ENCODE results near the gene AFAP1. TPM values are rescaled to one million over a fixed set of nuclear protein-coding genes. Genes with fewer than 3 reads are reported as not detected.

Gene AFAP1
- total and polyA plus RNA-seq, 2 donors (not counting 1 experiment from before 2014, with no cell fraction given): 0.03 to 0.44 TPM

DNA sequence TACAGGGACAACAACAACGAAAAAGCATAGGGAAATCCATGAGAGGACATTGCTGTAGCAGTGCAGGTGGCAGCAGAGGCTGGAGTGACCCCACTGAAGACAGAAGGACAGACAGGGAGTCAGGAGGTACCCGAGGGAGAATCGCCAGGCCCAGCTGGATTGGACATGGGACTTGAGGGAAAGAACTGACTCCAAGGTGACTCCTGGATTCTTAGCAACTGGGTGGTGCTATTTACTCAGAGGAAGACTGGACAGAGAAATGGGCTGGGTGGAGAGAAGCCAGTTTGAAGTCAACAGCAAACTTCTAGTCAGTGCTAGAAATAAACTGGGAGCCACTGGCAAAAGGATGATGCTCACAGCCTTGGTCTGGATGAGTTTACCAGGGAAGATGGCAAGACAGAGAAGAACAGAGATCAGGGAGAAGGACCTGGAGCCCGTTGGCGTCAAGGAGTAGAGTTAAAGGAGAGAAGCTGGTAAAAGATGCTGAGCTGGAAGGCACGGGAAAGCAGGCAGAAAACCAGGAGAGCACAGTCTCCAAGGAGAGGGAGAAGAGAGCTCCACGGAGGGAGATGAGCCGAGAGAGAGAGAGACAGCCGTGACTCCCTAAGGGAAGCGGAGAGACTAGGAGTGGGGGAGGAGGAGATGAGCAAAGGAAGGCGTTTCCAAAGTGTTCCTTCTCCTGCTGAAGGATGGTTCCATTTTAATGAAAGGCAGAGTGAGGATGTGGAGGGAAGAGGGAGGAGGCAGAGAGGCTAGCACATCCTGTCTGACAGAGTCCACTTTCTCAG, 119.4 kb downstream of the AFAP1 start:
- ATAC-seq (ENCODE audit: low read depth): no peak
- Histone ChIP-seq H3K27me3 (replicated peaks in 1 of 4; ENCODE audit: control extremely low read depth in 1 of 4, control insufficient read depth in 3 of 4, insufficient read depth in 4 of 4, low read length in 3 of 4) (peaks cover 0 to 3% (median 0%) of the 10 kb centered on the region in 4 experiments), H3K36me3 (replicated peaks in 1 of 2; ENCODE audit: control extremely low read depth in 1 of 2, control insufficient read depth in 1 of 2, extremely low read depth in 1 of 2, insufficient read depth in 2 of 2, low read length in 1 of 2) (no peaks in the 10 kb centered on the region), H3K4me2 (replicated peaks; ENCODE audit: low read depth, low read length, poor library complexity, severe bottlenecking) (no peak overlapping the region), H3K79me2 (ENCODE audit: control insufficient read depth, insufficient read depth, low read length) (no peaks in the 10 kb centered on the region), H3K4me1 (ENCODE audit: control insufficient read depth in 2 of 2, insufficient read depth in 2 of 2, low read length in 2 of 2) (no peaks in the 10 kb centered on the region), H3K9me3 (ENCODE audit: control extremely low read depth in 1 of 3, control insufficient read depth in 2 of 3, insufficient read depth in 1 of 3, low read length in 2 of 3) (no peaks in the 10 kb centered on the region), H3K9ac (ENCODE audit: low read length) (no peak overlapping the region), H4K20me1 (ENCODE audit: control insufficient read depth, insufficient read depth, low read length, poor library complexity, severe bottlenecking) (no peaks in the 10 kb centered on the region), H3K27ac (ENCODE audit: low read length in 2 of 2) (no peak overlapping the region), H3K4me3 (ENCODE audit: control extremely low read depth in 1 of 5, extremely low read depth in 1 of 5, insufficient read depth in 1 of 5, low read depth in 2 of 5, low read length in 4 of 5) (no peak overlapping the region), H2AFZ (ENCODE audit: insufficient read depth, low read depth, low read length, poor library complexity, severe bottlenecking) (no peak overlapping the region)
- no peak overlapping the region for H3K4me3 Mint-ChIP-seq
- 79% methylated on average over 11 of the region's 11 CpGs for WGBS (ENCODE audit: insufficient coverage)
- ChIA-PET POLR2A (no interaction called here), CTCF (interaction anchor here (2.6 kb wide), 1 partner anchor 15 kb away, joined by 11 read pairs; no protein-coding TSS in a partner anchor)
- peaks cover 13% of the 10 kb centered on the region for H3K27me3 Mint-ChIP-seq
- intact Hi-C loops (cut with micrococcal nuclease): no loop called here
- H3K9me3 Mint-ChIP-seq (ENCODE audit: insufficient read depth): no peaks in the 10 kb centered on the region
- no peak for DNase-seq
- no peak overlapping the region for H3K27ac Mint-ChIP-seq
- no peaks in the 10 kb centered on the region for H3K4me1 Mint-ChIP-seq
- TF ChIP-seq, protein P1, sequence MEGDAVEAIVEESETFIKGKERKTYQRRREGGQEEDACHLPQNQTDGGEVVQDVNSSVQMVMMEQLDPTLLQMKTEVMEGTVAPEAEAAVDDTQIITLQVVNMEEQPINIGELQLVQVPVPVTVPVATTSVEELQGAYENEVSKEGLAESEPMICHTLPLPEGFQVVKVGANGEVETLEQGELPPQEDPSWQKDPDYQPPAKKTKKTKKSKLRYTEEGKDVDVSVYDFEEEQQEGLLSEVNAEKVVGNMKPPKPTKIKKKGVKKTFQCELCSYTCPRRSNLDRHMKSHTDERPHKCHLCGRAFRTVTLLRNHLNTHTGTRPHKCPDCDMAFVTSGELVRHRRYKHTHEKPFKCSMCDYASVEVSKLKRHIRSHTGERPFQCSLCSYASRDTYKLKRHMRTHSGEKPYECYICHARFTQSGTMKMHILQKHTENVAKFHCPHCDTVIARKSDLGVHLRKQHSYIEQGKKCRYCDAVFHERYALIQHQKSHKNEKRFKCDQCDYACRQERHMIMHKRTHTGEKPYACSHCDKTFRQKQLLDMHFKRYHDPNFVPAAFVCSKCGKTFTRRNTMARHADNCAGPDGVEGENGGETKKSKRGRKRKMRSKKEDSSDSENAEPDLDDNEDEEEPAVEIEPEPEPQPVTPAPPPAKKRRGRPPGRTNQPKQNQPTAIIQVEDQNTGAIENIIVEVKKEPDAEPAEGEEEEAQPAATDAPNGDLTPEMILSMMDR (IDR thresholded peaks at IDR 0.05): no peak
- no peak for TF ChIP-seq EZH2 (IDR thresholded peaks at IDR 0.05; ENCODE audit: borderline replicate concordance, insufficient read depth, low read depth, low read length, poor library complexity, severe bottlenecking)

- DNase-seq: no peak
- intact Hi-C loops (cut with micrococcal nuclease): no loop called here
- Histone ChIP-seq H3K4me1 (ENCODE audit: control insufficient read depth in 2 of 2, insufficient read depth in 2 of 2, low read length in 2 of 2) (no peaks in the 10 kb centered on the region), H3K36me3 (replicated peaks in 1 of 2; ENCODE audit: control extremely low read depth in 1 of 2, control insufficient read depth in 1 of 2, extremely low read depth in 1 of 2, insufficient read depth in 2 of 2, low read length in 1 of 2) (no peaks in the 10 kb centered on the region), H3K9ac (ENCODE audit: low read length) (no peak overlapping the region), H3K27me3 (replicated peaks in 1 of 4; ENCODE audit: control extremely low read depth in 1 of 4, control insufficient read depth in 3 of 4, insufficient read depth in 4 of 4, low read length in 3 of 4) (no peaks in the 10 kb centered on the region), H3K4me2 (replicated peaks; ENCODE audit: low read depth, low read length, poor library complexity, severe bottlenecking) (no peak overlapping the region), H2AFZ (ENCODE audit: insufficient read depth, low read depth, low read length, poor library complexity, severe bottlenecking) (no peak overlapping the region), H3K27ac (ENCODE audit: low read length in 2 of 2) (no peak overlapping the region), H3K4me3 (ENCODE audit: control extremely low read depth in 1 of 5, extremely low read depth in 1 of 5, insufficient read depth in 1 of 5, low read depth in 2 of 5, low read length in 4 of 5) (no peak overlapping the region), H4K20me1 (ENCODE audit: control insufficient read depth, insufficient read depth, low read length, poor library complexity, severe bottlenecking) (no peaks in the 10 kb centered on the region), H3K79me2 (ENCODE audit: control insufficient read depth, insufficient read depth, low read length) (no peaks in the 10 kb centered on the region), H3K9me3 (ENCODE audit: control extremely low read depth in 1 of 3, control insufficient read depth in 2 of 3, insufficient read depth in 1 of 3, low read length in 2 of 3) (no peaks in the 10 kb centered on the region)
- Mint-ChIP-seq H3K27ac (no peak overlapping the region), H3K9me3 (ENCODE audit: insufficient read depth) (no peaks in the 10 kb centered on the region), H3K4me1 (no peaks in the 10 kb centered on the region), H3K4me3 (no peak overlapping the region), H3K27me3 (peaks cover 10% of the 10 kb centered on the region)
- ChIA-PET POLR2A (no interaction called here), CTCF (interaction anchor here (1.3 to 2.4 kb wide), 2 partner anchors 15 to 17 kb away, joined by 3 to 8 read pairs; no protein-coding TSS in a partner anchor)
- WGBS (ENCODE audit: insufficient coverage): 91% methylated on average over 9 of the region's 9 CpGs
- TF ChIP-seq, protein P1 (IDR thresholded peaks at IDR 0.05): no peak
- TF ChIP-seq EZH2 (IDR thresholded peaks at IDR 0.05; ENCODE audit: borderline replicate concordance, insufficient read depth, low read depth, low read length, poor library complexity, severe bottlenecking): no peak
- ATAC-seq (ENCODE audit: low read depth): no peak
These were observed 120.2 kb downstream of the AFAP1 start for GRCh38 chr4:7819446-7819845.

Measured in B cell (primary cell).